Dermis blood vessel endothelial cell (primary cell): ENCODE results near the gene CYP4B1. TPM values are rescaled to one million over a fixed set of nuclear protein-coding genes. Genes with fewer than 3 reads are reported as not detected.
"Not testable (repeated sequence)": the region's sequence is repeated elsewhere in the genome, so short reads cannot be mapped to it uniquely, and the experiment has no call there.

Source experiments
- DNase-seq: peaks from one replicate; pipeline ENCODE4 v3.0.0; 2010
- total RNA-seq: library from RNA; depleted of rRNA; stranded (reverse); fragments of >200 nt; gene quantifications from 2 replicates; pipeline ENCODE4 v1.2.3, GENCODE V29; 2014

The CYP4B1 gene
- total RNA-seq, 1 donor from 2014 or later: 0.17 TPM

DNA sequence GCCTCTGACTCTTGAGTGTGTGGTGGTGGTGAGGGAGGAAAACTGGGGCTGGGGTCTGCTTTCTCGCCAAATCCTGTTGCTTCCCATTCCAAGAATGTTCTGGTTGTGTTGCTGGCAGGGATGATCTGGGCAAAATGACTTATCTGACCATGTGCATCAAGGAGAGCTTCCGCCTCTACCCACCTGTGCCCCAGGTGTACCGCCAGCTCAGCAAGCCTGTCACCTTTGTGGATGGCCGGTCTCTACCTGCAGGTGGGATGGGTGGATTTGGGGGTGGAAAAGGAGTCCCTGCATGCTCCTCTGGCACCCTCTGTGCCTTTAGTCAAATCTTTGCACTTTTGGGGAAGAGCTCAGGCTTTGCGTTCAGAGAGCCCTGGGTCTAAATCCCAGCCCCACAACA lies 18.1 kb downstream of the CYP4B1 start:
- DNase-seq: no peak

DNA sequence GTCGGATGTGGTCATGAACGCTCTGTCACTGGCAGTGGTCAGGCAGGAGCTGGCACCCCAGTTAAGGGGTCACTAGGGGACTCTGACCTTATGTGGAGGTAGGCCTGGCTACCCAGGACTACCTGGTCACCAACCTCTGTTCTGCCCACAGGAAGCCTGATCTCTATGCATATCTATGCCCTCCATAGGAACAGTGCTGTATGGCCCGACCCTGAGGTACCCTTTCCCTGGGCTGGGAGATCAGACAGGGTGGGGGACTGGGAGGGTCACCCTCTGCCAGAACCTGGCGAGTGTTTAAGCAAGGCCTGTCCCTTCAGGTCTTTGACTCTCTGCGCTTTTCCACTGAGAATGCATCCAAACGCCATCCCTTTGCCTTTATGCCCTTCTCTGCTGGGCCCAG lies 19.0 kb downstream of the CYP4B1 start:
- DNase-seq: no peak

- no peak for DNase-seq
These were observed 19.7 kb downstream of the CYP4B1 start for GRCh38 chr1:46818591-46818990.

DNA sequence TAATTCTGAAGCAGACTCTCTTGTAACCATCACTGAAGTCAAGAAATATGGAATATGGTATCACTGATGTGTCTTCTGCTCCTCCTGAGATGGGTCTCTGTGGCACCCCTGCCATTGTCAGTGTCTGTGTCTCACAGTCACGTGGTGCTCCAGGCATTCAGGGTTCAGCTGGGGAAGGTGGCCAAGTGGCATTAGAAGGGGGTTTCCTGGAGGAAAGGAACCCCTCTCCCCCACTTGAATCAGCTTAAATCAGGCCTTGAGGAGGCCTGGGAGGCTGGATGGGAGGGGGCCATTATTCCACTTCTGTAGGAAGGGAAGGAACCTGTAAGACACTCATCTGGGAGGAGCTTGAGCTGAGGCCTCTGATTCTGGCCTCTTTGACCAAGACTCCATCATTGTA lies 20.5 kb downstream of the CYP4B1 start:
- DNase-seq: no peak

DNA sequence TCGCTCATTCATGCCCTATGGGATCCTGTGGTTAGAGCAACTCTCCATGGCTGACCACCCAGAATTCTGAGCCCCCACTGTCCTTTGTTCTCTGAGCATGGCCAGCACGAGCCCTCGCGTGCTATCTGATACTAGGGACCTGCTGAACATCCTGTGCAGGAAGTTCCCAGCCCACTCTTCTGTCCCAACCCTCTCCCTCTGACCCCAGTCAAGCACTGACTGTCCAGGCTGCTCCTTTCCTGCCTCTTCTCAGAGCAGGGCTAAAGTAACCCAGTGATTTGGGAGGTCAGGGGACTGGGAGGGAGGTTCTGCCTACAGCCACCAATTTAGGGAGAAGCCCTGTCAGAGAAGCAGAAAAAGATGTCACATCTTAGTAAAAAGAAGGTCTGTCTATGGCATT lies 21.2 kb downstream of the CYP4B1 start:
- no peak for DNase-seq

GRCh38 chr1:46820560-46821060 lies 21.8 kb downstream of the CYP4B1 start:
- no peak for DNase-seq

DNA sequence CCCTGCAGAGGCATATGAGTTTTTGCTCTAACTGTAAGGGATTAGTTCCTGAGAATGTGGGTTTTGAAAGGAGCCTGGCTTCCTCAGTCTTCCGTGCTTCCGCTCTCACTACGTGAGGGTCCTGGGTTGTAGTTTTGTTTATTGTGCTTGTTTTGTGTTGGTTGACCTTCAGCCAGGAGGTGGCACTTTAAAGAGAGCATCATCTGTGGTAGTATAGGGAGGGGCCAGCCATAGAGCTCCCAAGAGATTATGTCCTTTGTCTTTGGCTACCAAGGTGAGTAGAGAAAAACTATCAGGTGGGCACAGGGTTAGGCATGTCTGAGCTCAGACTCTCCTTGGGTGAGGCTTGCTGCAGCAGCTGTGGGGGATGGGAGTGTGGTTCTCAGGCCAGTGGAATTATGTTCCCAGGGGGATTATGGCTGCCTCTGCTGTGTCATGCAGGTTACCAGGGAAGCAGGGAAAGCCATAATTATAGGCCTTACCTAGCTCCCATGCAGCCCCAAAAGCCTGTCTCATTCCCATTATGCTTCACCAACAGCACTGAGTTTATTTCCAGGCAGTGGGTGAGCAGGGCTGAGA lies 23.5 kb downstream of the CYP4B1 start:
- DNase-seq: no peak

GRCh38 chr1:46823151-46823550 lies 24.3 kb downstream of the CYP4B1 start:
- no peak for DNase-seq

DNA sequence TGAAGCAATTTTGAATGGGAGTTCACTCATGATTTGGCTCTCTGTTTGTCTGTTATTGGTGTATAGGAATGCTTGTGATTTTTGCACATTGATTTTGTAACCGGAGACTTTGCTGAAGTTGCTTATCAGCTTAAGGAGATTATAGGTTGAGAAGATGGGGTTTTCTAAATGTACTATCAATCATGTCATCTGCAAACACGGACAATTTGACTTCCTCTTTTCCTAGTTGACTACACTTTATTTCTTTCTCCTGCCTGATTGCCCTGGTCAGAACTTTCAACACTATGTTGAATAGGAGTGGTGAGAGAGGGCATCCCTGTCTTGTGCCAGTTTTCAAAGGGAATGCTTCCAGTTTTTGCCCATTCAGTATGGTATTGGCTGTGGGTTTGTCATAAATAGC lies 28.0 kb downstream of the CYP4B1 start:
- not testable (repeated sequence) for DNase-seq

GRCh38 chr1:46830665-46831322 lies 31.9 kb downstream of the CYP4B1 start:
- DNase-seq: no peak

DNA sequence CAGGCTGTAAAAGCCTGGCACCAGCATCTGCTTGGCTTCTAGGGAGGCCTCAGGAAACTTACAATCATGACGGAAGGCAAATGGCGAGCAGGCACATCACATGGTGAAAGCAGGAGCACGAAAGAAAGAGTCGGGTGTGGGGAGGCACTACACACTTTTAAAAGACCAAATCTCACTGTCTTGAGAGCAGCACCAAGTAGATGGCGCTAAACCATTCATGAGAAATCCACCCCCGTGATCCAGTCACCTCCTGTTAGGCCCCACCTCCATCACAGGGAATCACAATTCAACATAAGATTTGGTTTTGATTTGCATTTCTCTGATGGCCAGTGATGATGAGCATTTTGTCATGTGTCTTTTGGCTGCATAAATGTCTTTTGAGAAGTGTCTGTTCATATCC lies 36.6 kb downstream of the CYP4B1 start:
- not testable (repeated sequence) for DNase-seq

DNA sequence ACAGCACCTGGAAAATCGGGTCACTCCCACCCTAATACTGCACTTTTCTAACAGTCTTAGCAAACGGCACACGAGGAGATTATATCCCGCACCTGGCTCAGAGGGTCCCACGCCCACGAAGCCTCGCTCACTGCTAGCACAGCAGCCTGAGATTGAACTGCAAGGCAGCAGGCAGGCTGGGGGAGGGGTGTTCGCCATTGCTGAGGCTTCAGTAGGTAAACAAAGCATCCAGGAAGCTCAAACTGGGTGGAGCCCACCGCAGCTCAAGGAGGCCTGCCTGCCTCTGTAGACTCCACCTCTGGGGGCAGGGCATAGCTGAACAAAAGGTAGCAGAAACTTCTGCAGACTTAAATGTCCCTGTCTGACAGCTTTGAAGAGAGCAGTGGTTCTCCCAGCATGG lies 47.5 kb downstream of the CYP4B1 start:
- DNase-seq: not testable (repeated sequence)

GRCh38 chr1:46857660-46858065 lies 58.8 kb downstream of the CYP4B1 start:
- peak; percentile 2 for DNase-seq

DNA sequence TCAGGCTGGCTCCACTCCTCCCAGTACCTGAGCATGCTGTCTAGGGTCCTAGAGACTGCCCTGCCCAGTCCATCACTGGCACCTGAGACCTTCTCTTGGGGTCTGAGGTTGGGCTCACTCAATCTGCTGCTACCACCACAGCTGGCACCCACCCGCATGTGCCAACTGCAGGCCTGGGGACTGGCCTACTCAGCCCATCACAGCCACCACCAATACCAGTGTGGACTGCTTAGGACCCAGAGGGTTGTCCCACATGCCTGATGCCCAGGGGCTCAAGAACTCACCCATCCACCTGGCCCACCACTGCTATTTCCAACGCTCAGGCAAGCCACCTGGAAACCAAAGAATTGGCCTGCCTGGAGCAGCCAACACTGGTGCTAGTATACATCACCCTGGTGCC lies 63.5 kb downstream of the CYP4B1 start:
- DNase-seq: no peak

Other genes starting within 250 kb of the CYP4B1 start
- gene KNCN, start 247.4 kb upstream of the CYP4B1 start, total RNA-seq: not detected in 2 replicates
- 24.1 and 26.4 TPM in 2 replicates for gene MKNK1, start 194.8 kb upstream of the CYP4B1 start, total RNA-seq
- gene MOB3C, start 182.2 kb upstream of the CYP4B1 start, total RNA-seq: 13.4 and 19.6 TPM in 2 replicates
- gene ATPAF1, start 130.7 kb upstream of the CYP4B1 start, total RNA-seq: 36.2 and 42.3 TPM in 2 replicates
- 0.34 TPM in 1 of 2 replicates, not detected in the other for gene TEX38, start 127.2 kb upstream of the CYP4B1 start, total RNA-seq
- 90.7 and 155 TPM in 2 replicates for gene EFCAB14, start 79.9 kb upstream of the CYP4B1 start, total RNA-seq
- gene CYP4A11, start 142.4 kb downstream of the CYP4B1 start, total RNA-seq: not detected in 2 replicates
- gene CYP4X1, start 224.6 kb downstream of the CYP4B1 start, total RNA-seq: 2.3 and 6.3 TPM in 2 replicates